Cardiac muscle cell (in vitro differentiated cells and primary cell): ENCODE measurements around the gene MYCBPAP. TPM values are rescaled to one million over a fixed set of nuclear protein-coding genes. Genes with fewer than 3 reads are reported as not detected.
A peak's percentile ranks its signal among the peaks of the same experiment; 100 is the strongest.

Source experiments
- DNase-seq, 2 donors: peaks; one replicate each; pipeline versions ENCODE4 v3.0.0 to v3.0.0-alpha.2; 2010 to 2017; ENCODE audit warnings: low read depth in 1 of 2, low spot score in 1 of 2
- H3K27ac ChIP-seq: fragments of 200-600 bp; sonication (generic); 2 replicates; pipeline ENCODE4 v1.5.1; 2016
- H3K27me3 ChIP-seq: fragments of 200-600 bp; sonication (generic); 2 replicates; pipeline ENCODE4 v1.6.0; 2016; ENCODE audit warnings: control low read depth
- H3K36me3 ChIP-seq: fragments of 200-600 bp; sonication (generic); 2 replicates; pipeline ENCODE4 v1.5.1; 2016; ENCODE audit warnings: control low read depth
- H3K4me1 ChIP-seq: fragments of 200-600 bp; sonication (generic); 2 replicates; pipeline ENCODE4 v1.8.1; 2017; ENCODE audit warnings: low read depth, mild to moderate bottlenecking, mixed run types
- H3K4me3 ChIP-seq: fragments of 200-600 bp; sonication (generic); 2 replicates; pipeline ENCODE4 v1.5.1; 2016; ENCODE audit warnings: mild to moderate bottlenecking
- H3K9me3 ChIP-seq: fragments of 200-600 bp; sonication (generic); 2 replicates; pipeline ENCODE4 v1.5.1; 2017; ENCODE audit warnings: low read depth, mild to moderate bottlenecking, control low read depth
- CTCF ChIP-seq: IDR thresholded peaks from 2 replicates; pipeline ENCODE4 v1.5.1; 2012; ENCODE audit warnings: low read depth, mild to moderate bottlenecking, low read length
- polyA plus RNA-seq: library from polyadenylated mRNA; unstranded; fragments of >200 nt; fragmentation: Nextera tagmentation; extraction: Ambion mirVana; gene quantifications from 2 replicates; pipeline ENCODE4 v1.2.1, GENCODE V29; 2016
- total RNA-seq: library from RNA; depleted of rRNA; stranded (reverse); fragments of >200 nt; gene quantifications from 2 replicates; pipeline ENCODE4 v1.2.3, GENCODE V29; 2016

The MYCBPAP gene
- total and polyA plus RNA-seq, 2 experiments from 2014 or later = 1.2 to 3.2 TPM

DNA sequence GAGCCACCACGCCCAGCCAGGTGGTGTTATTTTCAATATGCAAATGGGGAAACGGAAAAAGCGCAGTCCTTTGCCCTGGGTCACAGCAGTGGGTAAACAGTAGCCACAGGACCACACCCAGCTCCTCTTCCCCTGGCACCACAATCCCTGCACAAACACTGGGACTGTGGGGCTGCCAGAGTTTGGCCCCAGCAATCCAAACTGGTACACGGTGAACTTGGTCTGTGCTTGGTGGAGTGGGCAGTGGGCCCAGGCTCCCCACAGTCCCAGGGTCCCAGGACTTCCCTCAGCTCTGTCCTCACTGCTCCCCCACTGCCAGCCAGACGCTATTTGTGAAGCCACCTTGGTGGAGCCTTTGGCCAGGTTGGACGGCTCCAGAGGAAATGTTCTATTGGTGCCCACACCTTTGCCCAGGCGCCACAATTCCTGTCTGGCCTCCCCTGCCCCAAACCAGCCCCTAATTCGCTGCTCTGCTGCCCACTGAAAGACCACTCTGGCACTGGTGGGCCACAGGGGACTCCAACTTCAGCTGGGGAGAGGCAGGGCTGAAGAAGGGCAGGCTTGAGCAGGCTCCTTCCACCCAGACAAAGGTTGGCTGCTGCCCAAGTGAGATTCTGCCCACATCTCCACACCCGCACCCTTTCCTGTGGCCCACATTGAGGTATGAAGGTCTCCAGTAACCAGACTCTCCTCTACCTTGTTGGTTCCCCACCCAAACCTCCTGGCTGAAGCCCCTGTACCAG, 41.7 kb upstream of the MYCBPAP start:
- no peak for TF ChIP-seq CTCF
- peaks cover 21% of the 10 kb centered on the region for H3K27me3 ChIP-seq
- H3K27ac ChIP-seq = no peak overlapping the region
- H3K9me3 ChIP-seq = no peaks in the 10 kb centered on the region
- H3K4me3 ChIP-seq = no peak overlapping the region
- peaks cover 11% of the 10 kb centered on the region for H3K36me3 ChIP-seq
- no peaks in the 10 kb centered on the region for H3K4me1 ChIP-seq
- no peak for DNase-seq

DNA sequence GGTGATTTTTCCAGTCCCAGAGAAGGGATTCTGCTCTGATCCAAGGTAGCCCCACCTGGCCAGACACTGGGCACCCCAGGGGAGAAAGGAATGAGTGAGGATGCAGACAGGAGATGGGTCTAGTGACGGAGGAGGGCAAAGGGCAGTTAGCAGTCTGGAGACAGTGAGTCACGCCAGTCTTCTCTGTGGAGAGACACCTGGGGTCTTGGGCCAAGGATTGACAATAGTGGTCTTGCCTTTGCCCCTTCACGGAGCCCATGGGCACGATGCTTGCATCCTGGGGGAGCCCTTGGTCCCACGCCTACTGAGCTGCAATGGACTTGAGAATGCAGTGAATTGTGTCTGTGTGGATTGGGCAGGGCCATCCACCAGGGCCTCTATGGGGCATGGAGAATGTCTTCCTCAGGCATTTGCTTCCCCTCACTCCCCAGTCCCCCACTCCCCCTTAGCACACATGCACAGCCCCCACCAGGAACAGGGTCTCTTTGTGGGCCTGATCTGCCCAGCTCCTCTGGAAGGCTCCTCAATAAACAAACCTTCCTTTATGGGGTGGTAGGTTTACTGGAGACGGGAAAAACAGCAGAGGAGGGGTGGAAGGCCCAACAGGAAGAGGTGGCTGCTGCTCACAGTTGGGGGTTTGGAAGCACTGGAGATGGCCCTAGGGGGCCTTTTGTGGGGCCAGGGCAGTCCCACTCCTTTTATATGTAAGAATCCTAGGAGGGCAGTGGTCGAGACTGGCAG, 41.0 kb upstream of the MYCBPAP start:
- DNase-seq = no peak
- Histone ChIP-seq H3K4me3 (no peak overlapping the region), H3K27ac (no peak overlapping the region), H3K27me3 (peaks cover 21% of the 10 kb centered on the region), H3K9me3 (no peaks in the 10 kb centered on the region), H3K4me1 (no peaks in the 10 kb centered on the region), H3K36me3 (peaks cover 10% of the 10 kb centered on the region)
- TF ChIP-seq CTCF = no peak

GRCh38 chr17:50467855-50468303, 40.4 kb upstream of the MYCBPAP start:
- H3K4me1 ChIP-seq = no peaks in the 10 kb centered on the region
- DNase-seq = no peak

GRCh38 chr17:50468304-50469207, 39.7 kb upstream of the MYCBPAP start, which contains the start of gene CHAD:
Gene CHAD (minus strand): TSS chr17:50468880. CDS start chr17:50468813, 67 bp downstream.
- Histone ChIP-seq H3K9me3 (no peaks in the 10 kb centered on the region), H3K27ac (no peak within 1 kb of the TSS), H3K27me3 (peaks cover 21% of the 10 kb centered on the region), H3K4me3 (no peak within 1 kb of the TSS), H3K36me3 (peaks cover 12% of the 10 kb centered on the region), H3K4me1 (no peaks in the 10 kb centered on the region)
- peak in 1 of 2 donors; percentile 34 for DNase-seq
- no peak for TF ChIP-seq CTCF

More at GRCh38 chr17:50467855-50468303, 40.4 kb upstream of the MYCBPAP start:
- H3K36me3 ChIP-seq = peaks cover 10% of the 10 kb centered on the region
- peaks cover 21% of the 10 kb centered on the region for H3K27me3 ChIP-seq
- TF ChIP-seq CTCF = no peak
- no peaks in the 10 kb centered on the region for H3K9me3 ChIP-seq
- H3K4me3 ChIP-seq = no peak overlapping the region
- no peak overlapping the region for H3K27ac ChIP-seq

- H3K9me3 ChIP-seq = no peaks in the 10 kb centered on the region
- DNase-seq = no peak
Observed at GRCh38 chr17:50469208-50469605, 39.0 kb upstream of the MYCBPAP start.

More at GRCh38 chr17:50469208-50469605, 39.0 kb upstream of the MYCBPAP start:
- no peak for TF ChIP-seq CTCF
- Histone ChIP-seq H3K36me3 (peaks cover 12% of the 10 kb centered on the region), H3K27ac (no peak overlapping the region), H3K27me3 (peaks cover 21% of the 10 kb centered on the region), H3K4me3 (no peak overlapping the region), H3K4me1 (no peaks in the 10 kb centered on the region)
